T-helper 17 cell (primary cell): ENCODE measurements around the gene TMEM132D. TPM values are rescaled to one million over a fixed set of nuclear protein-coding genes. Genes with fewer than 3 reads are reported as not detected.

ENCODE experiments used
- ATAC-seq: fragments of 150-1000 bp; cut with Tn5 transposase; 2 replicates; pipeline ENCODE4 v1.10.0; 2021; ENCODE audit warnings: mild to moderate bottlenecking, moderate library complexity
- DNase-seq, 3 donors: peaks; one replicate each; pipeline versions ENCODE4 v3.0.0 to v3.0.0-alpha.2; 2020 to 2021
- H3K9me3 ChIP-seq: one replicate; pipeline ENCODE4 v1.7.0; 2013; ENCODE audit warnings: low read length, mild to moderate bottlenecking; ENCODE audit not compliant: control insufficient read depth, poor library complexity, severe bottlenecking
- H3K27ac Mint-ChIP-seq: one replicate; pipeline ENCODE4 v1.8.0; 2022; ENCODE audit warnings: mild to moderate bottlenecking, moderate library complexity, mixed read lengths
- H3K27me3 Mint-ChIP-seq: one replicate; pipeline ENCODE4 v1.8.0; 2022; ENCODE audit warnings: mixed read lengths
- H3K36me3 Mint-ChIP-seq: one replicate; pipeline ENCODE4 v1.8.0; 2022; ENCODE audit warnings: low read depth, mixed read lengths
- H3K4me1 Mint-ChIP-seq: one replicate; pipeline ENCODE4 v1.8.0; 2022; ENCODE audit warnings: mild to moderate bottlenecking, mixed read lengths
- H3K4me3 Mint-ChIP-seq: one replicate; pipeline ENCODE4 v1.8.0; 2022; ENCODE audit warnings: mild to moderate bottlenecking, moderate library complexity, mixed read lengths
- total RNA-seq, 4 donors: library from RNA in 2 of 4; stranded (reverse) in 2 of 4; gene quantifications; one replicate each; pipeline ENCODE4 v1.2.3 and lab custom pipeline; 2022 to 2026

TMEM132D gene
- total RNA-seq, 2 donors from 2014 or later: not detected

DNA sequence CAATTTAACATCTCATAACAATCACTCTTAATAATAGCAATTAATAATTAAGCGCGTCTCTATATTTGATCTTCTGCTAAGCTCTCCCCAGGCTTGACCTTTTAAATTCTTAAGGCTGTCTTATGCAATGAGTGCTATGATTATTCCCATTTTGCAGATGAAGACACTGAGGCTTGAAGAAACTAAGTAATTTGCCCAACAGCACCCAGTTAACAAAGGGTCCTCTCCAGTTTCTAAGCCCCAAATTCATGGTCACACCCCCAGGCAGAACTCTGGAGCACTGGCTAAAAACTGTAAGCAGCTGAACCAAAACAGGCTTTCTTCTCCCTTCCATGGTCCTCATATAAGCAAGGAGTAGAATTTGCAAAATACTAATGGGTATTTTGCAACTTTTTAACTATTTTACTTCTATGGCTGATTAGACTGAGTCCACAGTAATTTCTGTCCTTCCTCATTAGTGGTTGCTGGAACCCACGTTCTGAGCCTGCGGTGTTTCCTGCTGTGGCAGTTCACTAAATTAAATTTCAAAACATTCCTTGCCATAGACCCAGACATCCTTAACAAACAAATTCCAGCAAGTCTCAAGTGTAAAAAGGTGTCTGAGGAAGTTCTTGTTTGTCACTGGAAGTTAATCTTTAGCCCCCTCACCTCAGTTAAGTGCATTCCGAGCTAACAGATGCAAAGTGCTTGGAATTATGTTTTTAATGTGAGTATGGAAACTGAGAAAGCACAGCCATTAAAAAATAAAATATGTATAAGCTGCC lies 76.5 kb downstream of the TMEM132D start:
- Mint-ChIP-seq H3K4me1 (no peaks in the 10 kb centered on the region), H3K36me3 (no peaks in the 10 kb centered on the region), H3K27me3 (no peaks in the 10 kb centered on the region), H3K4me3 (no peak overlapping the region), H3K27ac (no peak overlapping the region)
- no peaks in the 10 kb centered on the region for H3K9me3 ChIP-seq
- DNase-seq: no peak
- ATAC-seq: no peak

DNA sequence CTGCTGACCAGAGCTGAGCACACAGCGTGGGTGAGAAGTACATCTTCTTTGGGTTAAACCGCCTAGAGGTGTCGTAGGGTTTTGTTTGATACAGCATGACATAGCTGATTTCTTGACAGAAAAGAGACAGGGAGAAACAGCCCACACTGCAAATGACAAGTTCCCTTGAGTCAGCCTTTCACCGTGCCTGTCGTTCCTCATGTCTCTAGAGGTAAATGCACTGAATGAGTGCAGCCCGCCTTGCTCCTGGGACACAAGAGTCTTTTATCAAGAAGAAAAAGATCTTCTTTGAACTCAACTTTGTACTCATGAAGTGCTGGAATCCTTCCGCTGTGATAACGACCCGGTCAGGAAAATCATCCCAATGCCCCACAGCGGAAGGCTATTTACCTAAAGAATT lies 77.6 kb downstream of the TMEM132D start:
- no peak overlapping the region for H3K4me3 Mint-ChIP-seq
- H3K27me3 Mint-ChIP-seq: no peaks in the 10 kb centered on the region
- ATAC-seq: no peak
- H3K27ac Mint-ChIP-seq: no peak overlapping the region
- no peaks in the 10 kb centered on the region for H3K9me3 ChIP-seq
- no peaks in the 10 kb centered on the region for H3K36me3 Mint-ChIP-seq
- no peak for DNase-seq
- no peaks in the 10 kb centered on the region for H3K4me1 Mint-ChIP-seq

GRCh38 chr12:129825316-129825715 lies 78.5 kb downstream of the TMEM132D start:
- Mint-ChIP-seq H3K4me1 (no peaks in the 10 kb centered on the region), H3K27me3 (no peaks in the 10 kb centered on the region), H3K4me3 (no peak overlapping the region), H3K36me3 (no peaks in the 10 kb centered on the region), H3K27ac (no peak overlapping the region)
- DNase-seq: no peak
- no peak for ATAC-seq
- H3K9me3 ChIP-seq: no peaks in the 10 kb centered on the region

GRCh38 chr12:129821964-129822363 lies 81.9 kb downstream of the TMEM132D start:
- H3K27ac Mint-ChIP-seq: no peak overlapping the region
- no peaks in the 10 kb centered on the region for H3K27me3 Mint-ChIP-seq
- H3K9me3 ChIP-seq: no peaks in the 10 kb centered on the region
- H3K4me3 Mint-ChIP-seq: no peak overlapping the region
- ATAC-seq (no peak), DNase-seq (no peak)
- no peaks in the 10 kb centered on the region for H3K4me1 Mint-ChIP-seq
- no peaks in the 10 kb centered on the region for H3K36me3 Mint-ChIP-seq

DNA sequence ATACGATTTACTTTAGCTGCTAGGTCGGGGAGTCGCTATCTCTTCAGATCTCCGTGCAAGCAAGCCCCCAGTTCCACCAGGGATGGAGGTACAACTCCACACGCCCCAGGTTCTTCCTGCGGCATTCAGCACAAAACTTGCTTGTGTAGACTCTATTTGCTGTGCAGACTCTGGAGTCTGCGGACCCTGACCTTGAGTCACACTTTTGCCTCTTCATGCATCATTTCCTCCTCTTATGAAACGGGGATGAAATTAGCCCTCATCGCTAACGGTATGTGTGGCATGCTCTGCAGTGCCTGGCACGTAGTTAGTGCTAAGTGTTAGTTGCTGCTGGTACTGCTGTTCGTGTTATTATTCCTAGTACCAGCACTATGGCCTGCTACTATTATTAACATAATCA lies 84.4 kb downstream of the TMEM132D start:
- H3K9me3 ChIP-seq: no peaks in the 10 kb centered on the region
- Mint-ChIP-seq H3K27me3 (no peaks in the 10 kb centered on the region), H3K4me1 (no peaks in the 10 kb centered on the region), H3K36me3 (no peaks in the 10 kb centered on the region), H3K4me3 (no peak overlapping the region), H3K27ac (no peak overlapping the region)
- DNase-seq (no peak), ATAC-seq (no peak)

DNA sequence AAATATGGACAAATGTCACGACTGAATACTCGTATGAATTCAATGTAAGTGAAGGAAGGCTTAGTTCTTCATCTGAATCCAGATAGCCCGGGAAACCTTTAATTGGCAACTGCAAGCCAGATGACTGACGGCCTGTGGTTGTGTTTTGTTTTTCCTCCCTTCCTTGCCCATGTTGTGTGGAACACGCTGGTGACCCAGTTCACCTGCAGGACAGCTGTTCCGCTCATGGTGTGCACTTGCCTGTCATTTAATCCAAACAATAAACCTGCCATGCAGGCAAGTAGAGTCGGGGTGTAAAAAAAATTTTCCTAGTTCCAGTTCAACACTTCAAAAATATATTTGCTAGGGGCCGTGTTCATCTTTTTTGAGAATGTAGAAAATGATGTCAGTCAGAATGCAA lies 88.0 kb downstream of the TMEM132D start:
- H3K27me3 Mint-ChIP-seq: no peaks in the 10 kb centered on the region
- no peaks in the 10 kb centered on the region for H3K9me3 ChIP-seq
- ATAC-seq (no peak), DNase-seq (no peak)
- H3K27ac Mint-ChIP-seq: no peak overlapping the region
- no peak overlapping the region for H3K4me3 Mint-ChIP-seq
- H3K4me1 Mint-ChIP-seq: no peaks in the 10 kb centered on the region
- no peaks in the 10 kb centered on the region for H3K36me3 Mint-ChIP-seq

DNA sequence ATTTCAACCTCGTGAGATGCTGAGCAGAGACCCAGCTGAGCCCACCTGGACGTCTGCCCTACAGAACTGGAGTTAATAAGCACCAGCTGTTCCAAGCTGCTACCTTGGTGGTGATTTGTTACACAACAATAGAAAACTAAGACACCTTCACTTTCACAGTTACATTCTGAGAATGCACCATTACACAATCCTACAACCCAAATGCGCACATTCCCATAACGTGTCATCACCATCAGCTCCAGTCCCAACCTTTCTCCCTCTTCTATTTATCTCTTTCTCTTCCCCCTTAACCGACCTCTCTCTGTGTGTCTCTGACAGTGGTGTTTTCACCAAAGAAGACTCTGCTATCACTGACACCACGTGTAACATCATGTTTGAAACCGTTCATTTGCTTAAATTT lies 91.9 kb downstream of the TMEM132D start:
- ATAC-seq (no peak), DNase-seq (no peak)
- Mint-ChIP-seq H3K4me1 (no peaks in the 10 kb centered on the region), H3K4me3 (no peak overlapping the region), H3K27me3 (no peaks in the 10 kb centered on the region), H3K27ac (no peak overlapping the region), H3K36me3 (no peaks in the 10 kb centered on the region)
- H3K9me3 ChIP-seq: no peaks in the 10 kb centered on the region

GRCh38 chr12:129807136-129807535 lies 96.7 kb downstream of the TMEM132D start:
- DNase-seq (no peak), ATAC-seq (no peak)
- no peaks in the 10 kb centered on the region for H3K9me3 ChIP-seq
- Mint-ChIP-seq H3K36me3 (no peaks in the 10 kb centered on the region), H3K4me3 (no peak overlapping the region), H3K4me1 (no peaks in the 10 kb centered on the region), H3K27me3 (no peaks in the 10 kb centered on the region), H3K27ac (no peak overlapping the region)

- Mint-ChIP-seq H3K4me1 (no peaks in the 10 kb centered on the region), H3K4me3 (no peak overlapping the region), H3K27ac (no peak overlapping the region), H3K36me3 (no peaks in the 10 kb centered on the region), H3K27me3 (no peaks in the 10 kb centered on the region)
- no peaks in the 10 kb centered on the region for H3K9me3 ChIP-seq
- DNase-seq: no peak
- ATAC-seq: no peak
Measured at GRCh38 chr12:129791396-129791795, 112.4 kb downstream of the TMEM132D start.

GRCh38 chr12:129790930-129791329 lies 112.9 kb downstream of the TMEM132D start:
- no peaks in the 10 kb centered on the region for H3K4me1 Mint-ChIP-seq
- no peaks in the 10 kb centered on the region for H3K27me3 Mint-ChIP-seq
- no peaks in the 10 kb centered on the region for H3K36me3 Mint-ChIP-seq
- ATAC-seq (no peak), DNase-seq (no peak)
- H3K27ac Mint-ChIP-seq: no peak overlapping the region
- H3K9me3 ChIP-seq: no peaks in the 10 kb centered on the region
- no peak overlapping the region for H3K4me3 Mint-ChIP-seq

- H3K4me3 Mint-ChIP-seq: no peak overlapping the region
- ATAC-seq: no peak
- no peaks in the 10 kb centered on the region for H3K27me3 Mint-ChIP-seq
Measured at GRCh38 chr12:129790331-129790730, 113.5 kb downstream of the TMEM132D start.

GRCh38 chr12:129789921-129790320 lies 113.9 kb downstream of the TMEM132D start:
- H3K4me3 Mint-ChIP-seq: no peak overlapping the region
- DNase-seq (no peak), ATAC-seq (no peak)
- H3K9me3 ChIP-seq: no peaks in the 10 kb centered on the region
- no peak overlapping the region for H3K27ac Mint-ChIP-seq
- H3K4me1 Mint-ChIP-seq: no peaks in the 10 kb centered on the region
- H3K27me3 Mint-ChIP-seq: no peaks in the 10 kb centered on the region
- H3K36me3 Mint-ChIP-seq: no peaks in the 10 kb centered on the region

More at GRCh38 chr12:129790331-129790730, 113.5 kb downstream of the TMEM132D start:
- no peaks in the 10 kb centered on the region for H3K36me3 Mint-ChIP-seq
- H3K4me1 Mint-ChIP-seq: no peaks in the 10 kb centered on the region
- DNase-seq: no peak
- no peaks in the 10 kb centered on the region for H3K9me3 ChIP-seq
- no peak overlapping the region for H3K27ac Mint-ChIP-seq

GRCh38 chr12:129788506-129789084 lies 115.2 kb downstream of the TMEM132D start:
- Mint-ChIP-seq H3K4me1 (no peaks in the 10 kb centered on the region), H3K4me3 (no peak overlapping the region), H3K36me3 (no peaks in the 10 kb centered on the region), H3K27ac (no peak overlapping the region), H3K27me3 (no peaks in the 10 kb centered on the region)
- no peaks in the 10 kb centered on the region for H3K9me3 ChIP-seq
- ATAC-seq (no peak), DNase-seq (no peak)

- H3K36me3 Mint-ChIP-seq: no peaks in the 10 kb centered on the region
- no peak for DNase-seq
- ATAC-seq: no peak
- H3K4me1 Mint-ChIP-seq: no peaks in the 10 kb centered on the region
- no peaks in the 10 kb centered on the region for H3K9me3 ChIP-seq
- no peaks in the 10 kb centered on the region for H3K27me3 Mint-ChIP-seq
- no peak overlapping the region for H3K4me3 Mint-ChIP-seq
- no peak overlapping the region for H3K27ac Mint-ChIP-seq
Measured at GRCh38 chr12:129779989-129780388, 123.8 kb downstream of the TMEM132D start.
